GM12878 (cell line): Measurements from ENCODE around the gene SLIRP. TPM values are rescaled to one million over a fixed set of nuclear protein-coding genes. Genes with fewer than 3 reads are reported as not detected.

Experiments used
- ATAC-seq: fragments of 200-7000 bp; cut with Tn5 transposase; 3 replicates; pipeline ENCODE4 v1.9.1; 2020; ENCODE audit warnings: mild to moderate bottlenecking, moderate library complexity
- BruUV-seq: library from RNA; stranded (reverse); fragments of 400-500 nt; replicated peaks from 2 replicates; lab custom pipeline; 2021; lab: Mats Ljungman, UMichigan
- CTCF ChIA-PET: fragments of 300-600 bp; sonication (Branson Sonifier 250); formaldehyde crosslinking; extraction: SDS; loops from one replicate; lab custom pipeline; 2021; ENCODE audit warnings: inconsistent platforms; lab: Yijun Ruan, JAX
- POLR2A ChIA-PET: fragments of 350-600 bp; formaldehyde crosslinking; extraction: SDS; loops from one replicate; lab custom pipeline; 2021; ENCODE audit warnings: inconsistent platforms; lab: Charles Lee
- RAD21 ChIA-PET: fragments of 300-600 bp; sonication (Branson Sonifier 250); formaldehyde crosslinking; loops from one replicate; lab custom pipeline; 2023; ENCODE audit warnings: antibody characterized with exemption; ENCODE audit not compliant: unreplicated experiment; lab: Charles Lee
- SMC1A ChIA-PET: fragments of 300-600 bp; sonication (Branson Sonifier 250); formaldehyde crosslinking; loops from one replicate; lab custom pipeline; 2023; ENCODE audit not compliant: unreplicated experiment, uncharacterized antibody; lab: Charles Lee
- DNase-seq: peaks from one replicate; pipeline ENCODE4 v3.0.0-alpha.2; 2011; ENCODE audit warnings: low read depth, low spot score
- FAIRE-seq: peaks from 3 replicates; lab custom pipeline; 2011; peaks lifted over from hg19 to GRCh38; lab: Jason Lieb, UNC
- H2AFZ ChIP-seq: 2 replicates; pipeline ENCODE4 v1.6.0; 2011; ENCODE audit warnings: low read depth, low read length, control low read depth; ENCODE audit not compliant: control insufficient read depth
- H3K27ac ChIP-seq: 2 replicates; pipeline ENCODE4 v1.5.1; 2011; ENCODE audit warnings: control low read depth; ENCODE audit not compliant: control insufficient read depth, insufficient read depth
- H3K27me3 ChIP-seq, 2 experiments: replicated peaks in 1 of 2; 2 replicates each; pipeline versions ENCODE4 v1.6.0 to v1.6.1; 2011; ENCODE audit warnings: low read length in 1 of 2; ENCODE audit not compliant: control insufficient read depth in 2 of 2, insufficient read depth in 2 of 2
- H3K36me3 ChIP-seq, 2 experiments: 2 replicates each; pipeline ENCODE4 v1.5.1; 2011; ENCODE audit warnings: low read length in 1 of 2; ENCODE audit not compliant: control insufficient read depth in 2 of 2, insufficient read depth in 2 of 2
- H3K4me1 ChIP-seq: 2 replicates; pipeline ENCODE4 v1.6.1; 2011; ENCODE audit warnings: mild to moderate bottlenecking, low read length, moderate library complexity, mixed read lengths; ENCODE audit not compliant: control insufficient read depth, insufficient read depth
- H3K4me2 ChIP-seq: 2 replicates; pipeline ENCODE4 v1.6.0; 2011; ENCODE audit warnings: control low read depth; ENCODE audit not compliant: control insufficient read depth, insufficient read depth
- H3K4me3 ChIP-seq: fragments of 200-600 bp; sonication (generic); 2 replicates; pipeline ENCODE4 v1.5.1; 2016
- H3K79me2 ChIP-seq: 2 replicates; pipeline ENCODE4 v1.6.0; 2011; ENCODE audit warnings: low read length; ENCODE audit not compliant: control insufficient read depth, insufficient read depth
- H3K9ac ChIP-seq: 2 replicates; pipeline ENCODE4 v1.8.0; 2011; ENCODE audit warnings: low read length, control low read depth, mixed read lengths; ENCODE audit not compliant: control insufficient read depth, insufficient read depth
- H3K9me3 ChIP-seq: replicated peaks from 3 replicates; pipeline ENCODE4 v1.5.1; 2011; ENCODE audit warnings: mild to moderate bottlenecking, low read length; ENCODE audit not compliant: control insufficient read depth, insufficient read depth
- H4K20me1 ChIP-seq: 2 replicates; pipeline ENCODE4 v1.6.0; 2011; ENCODE audit not compliant: control insufficient read depth, insufficient read depth
- ASH2L ChIP-seq: fragments of 300-600, 200-600 bp; sonication (generic); IDR thresholded peaks from 2 replicates; pipeline ENCODE4 v1.6.1; 2017; ENCODE audit warnings: low read depth, mild to moderate bottlenecking, borderline replicate concordance
- BHLHE40 ChIP-seq, 2 experiments: fragments of 450-650 bp in 1 of 2; IDR thresholded peaks; 2 replicates each; pipeline ENCODE4 v1.6.1; 2011 to 2017; ENCODE audit warnings: low read depth in 2 of 2, borderline replicate concordance in 1 of 2, improper control_type of control experiment in 1 of 2, low read length in 1 of 2, mild to moderate bottlenecking in 1 of 2
- IKZF1 ChIP-seq: fragments of 450-650 bp; conservative IDR thresholded peaks from 2 replicates; pipeline ENCODE4 v1.6.1; 2017; ENCODE audit warnings: antibody characterized with exemption, mild to moderate bottlenecking
- NFIC ChIP-seq: IDR thresholded peaks from 2 replicates; pipeline ENCODE4 v1.6.1; 2012; ENCODE audit warnings: low read depth, mild to moderate bottlenecking, inconsistent platforms, low read length, moderate library complexity
- NRF1 ChIP-seq: conservative IDR thresholded peaks from 2 replicates; pipeline ENCODE4 v1.6.1; 2011; ENCODE audit warnings: mild to moderate bottlenecking, low read depth, low read length, improper control_type of control experiment
- POLR2AphosphoS2 ChIP-seq: IDR thresholded peaks from 2 replicates; pipeline ENCODE4 v1.6.1; 2011; ENCODE audit warnings: low read depth, mild to moderate bottlenecking, low read length, improper control_type of control experiment, moderate library complexity
- RB1 ChIP-seq: fragments of 450-650 bp; formaldehyde crosslinking; IDR thresholded peaks from 2 replicates; pipeline ENCODE4 v1.6.1; 2017; ENCODE audit warnings: mild to moderate bottlenecking, borderline replicate concordance
- SIN3A ChIP-seq: IDR thresholded peaks from 2 replicates; pipeline ENCODE4 v1.6.1; 2012; ENCODE audit warnings: low read depth, low read length, improper control_type of control experiment
- SIX5 ChIP-seq: IDR thresholded peaks from 2 replicates; pipeline ENCODE4 v1.6.1; 2011; ENCODE audit warnings: mild to moderate bottlenecking, low read depth, low read length, moderate library complexity; ENCODE audit not compliant: severe bottlenecking
- SREBF2 ChIP-seq: IDR thresholded peaks from 2 replicates; pipeline ENCODE4 v1.6.1; 2012; ENCODE audit warnings: mild to moderate bottlenecking, low read length
- YBX1 ChIP-seq: fragments of 450-650 bp; IDR thresholded peaks from 2 replicates; pipeline ENCODE4 v1.6.1; 2016; ENCODE audit warnings: antibody characterized with exemption
- ZNF24 ChIP-seq: fragments of 450-650 bp; IDR thresholded peaks from 2 replicates; pipeline ENCODE4 v1.6.1; 2017; ENCODE audit warnings: antibody characterized with exemption, mild to moderate bottlenecking
- ZNF274 ChIP-seq: IDR thresholded peaks from one replicate; pipeline ENCODE4 v1.8.0; 2011; ENCODE audit not compliant: insufficient read length, insufficient read depth
- in situ Hi-C: fragments of 300-500 bp; cut with MboI; formaldehyde crosslinking; loops from 9 replicates; pipeline ENCODE4 v1.14.3; 2018; ENCODE audit warnings: mixed read lengths
- intact Hi-C: fragments of 100-400 bp; cut with micrococcal nuclease; formaldehyde crosslinking; loops from one replicate; pipeline ENCODE4 v1.14.2; 2022; ENCODE audit not compliant: unreplicated experiment
- polyA plus RNA-seq, 11 experiments: library from polyadenylated mRNA; depleted of rRNA in 4 of 11; unstranded in 6 of 11; stranded (reverse) in 5 of 11; fragments of >200 nt; fragmentation: Nextera tagmentation in 4 of 11; fragmentation: Illumina TruSeq in 1 of 11; extraction: Ambion mirVana in 4 of 11; extraction: Trizol in 1 of 11; gene quantifications; 1 replicate in 1 of 11; 2 replicates in 10 of 11; pipeline versions ENCODE4 v1.2.1 to v1.2.3, GENCODE V29; 2011 to 2016; ENCODE audit warnings: inconsistent platforms in 2 of 11, missing spikeins in 2 of 11, low read depth in 1 of 11
- total RNA-seq, 4 experiments: library from RNA; depleted of rRNA in 3 of 4; stranded (reverse); fragments of >200 nt in 3 of 4; fragmentation: Illumina TruSeq in 1 of 4; extraction: Trizol in 1 of 4; gene quantifications; 2 replicates each; pipeline versions ENCODE4 v1.2.1 to v1.2.3, GENCODE V29; 2013 to 2021
- TF ChIP-seq, protein P1 (sequence below): fragments of 450-650 bp; IDR thresholded peaks from 2 replicates; pipeline ENCODE4 v1.6.1; 2018; ENCODE audit warnings: mild to moderate bottlenecking, low read depth, moderate library complexity; ENCODE audit not compliant: partially characterized antibody
- TF ChIP-seq, protein P2 (sequence below): IDR thresholded peaks from 2 replicates; pipeline ENCODE4 v1.6.1; 2012; ENCODE audit warnings: low read depth, low read length, improper control_type of control experiment
- TF ChIP-seq, protein P3 (sequence below): IDR thresholded peaks from 2 replicates; pipeline ENCODE4 v1.6.1; 2011; ENCODE audit warnings: mild to moderate bottlenecking, low read depth, low read length, moderate library complexity; ENCODE audit not compliant: insufficient replicate concordance

SLIRP gene
- total and polyA plus RNA-seq, 10 of the 15 experiments (the other 5 are each of a cell fraction or from before 2014, with no cell fraction given), result 196 to 1,510 (median 596) TPM

DNA sequence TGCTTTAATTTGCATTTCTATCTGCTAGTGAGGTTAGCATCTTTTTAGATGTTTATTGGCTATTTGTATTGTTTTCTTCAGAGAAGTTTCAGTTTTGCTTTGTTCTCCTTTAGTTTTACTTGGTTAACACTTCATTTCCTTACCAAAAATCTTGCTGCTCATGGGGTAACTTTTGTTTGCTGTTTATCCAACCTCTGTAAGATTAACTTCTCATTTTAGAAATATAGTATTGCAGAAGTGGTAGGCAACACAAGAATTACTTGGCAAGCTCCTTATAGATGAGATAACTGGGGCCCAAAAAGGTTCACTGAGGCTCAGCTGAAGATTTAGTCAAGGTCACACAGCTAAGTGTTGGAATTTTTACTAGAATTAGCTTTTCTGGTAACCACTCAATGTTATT lies 40.6 kb upstream of the SLIRP start:
- RAD21 ChIA-PET, result no interaction called here
- TF ChIP-seq, protein P1, sequence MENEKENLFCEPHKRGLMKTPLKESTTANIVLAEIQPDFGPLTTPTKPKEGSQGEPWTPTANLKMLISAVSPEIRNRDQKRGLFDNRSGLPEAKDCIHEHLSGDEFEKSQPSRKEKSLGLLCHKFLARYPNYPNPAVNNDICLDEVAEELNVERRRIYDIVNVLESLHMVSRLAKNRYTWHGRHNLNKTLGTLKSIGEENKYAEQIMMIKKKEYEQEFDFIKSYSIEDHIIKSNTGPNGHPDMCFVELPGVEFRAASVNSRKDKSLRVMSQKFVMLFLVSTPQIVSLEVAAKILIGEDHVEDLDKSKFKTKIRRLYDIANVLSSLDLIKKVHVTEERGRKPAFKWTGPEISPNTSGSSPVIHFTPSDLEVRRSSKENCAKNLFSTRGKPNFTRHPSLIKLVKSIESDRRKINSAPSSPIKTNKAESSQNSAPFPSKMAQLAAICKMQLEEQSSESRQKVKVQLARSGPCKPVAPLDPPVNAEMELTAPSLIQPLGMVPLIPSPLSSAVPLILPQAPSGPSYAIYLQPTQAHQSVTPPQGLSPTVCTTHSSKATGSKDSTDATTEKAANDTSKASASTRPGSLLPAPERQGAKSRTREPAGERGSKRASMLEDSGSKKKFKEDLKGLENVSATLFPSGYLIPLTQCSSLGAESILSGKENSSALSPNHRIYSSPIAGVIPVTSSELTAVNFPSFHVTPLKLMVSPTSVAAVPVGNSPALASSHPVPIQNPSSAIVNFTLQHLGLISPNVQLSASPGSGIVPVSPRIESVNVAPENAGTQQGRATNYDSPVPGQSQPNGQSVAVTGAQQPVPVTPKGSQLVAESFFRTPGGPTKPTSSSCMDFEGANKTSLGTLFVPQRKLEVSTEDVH, result no peak
- TF ChIP-seq IKZF1, result no peak
- no peak for TF ChIP-seq NRF1
- no peak for TF ChIP-seq YBX1
- TF ChIP-seq, all 136 proteins: peak for 0
- Histone ChIP-seq H2AFZ (no peak overlapping the region), H3K79me2 (no peaks in the 10 kb centered on the region), H3K9ac (no peak overlapping the region), H3K27me3 (no peaks in the 10 kb centered on the region), H3K27ac (no peak overlapping the region), H3K4me2 (no peak overlapping the region), H4K20me1 (no peaks in the 10 kb centered on the region), H3K4me3 (no peak overlapping the region), H3K9me3 (no peaks in the 10 kb centered on the region), H3K4me1 (no peaks in the 10 kb centered on the region), H3K36me3 (no peaks in the 10 kb centered on the region)
- POLR2A ChIA-PET, result no interaction called here
- CTCF ChIA-PET, result no interaction called here
- in situ Hi-C loops (loop anchor here (25.0 kb wide), 1 partner anchor 920 kb away; no protein-coding TSS in a partner anchor), intact Hi-C loops (no loop called here)
- no TSS peak for BruUV-seq
- SMC1A ChIA-PET, result interaction anchor here (0.6 to 0.7 kb wide), 2 partner anchors 26 to 121 kb away, joined by 3 read pairs; no protein-coding TSS in a partner anchor
- no peak for ATAC-seq
- no peak for DNase-seq
- no peak for FAIRE-seq

DNA sequence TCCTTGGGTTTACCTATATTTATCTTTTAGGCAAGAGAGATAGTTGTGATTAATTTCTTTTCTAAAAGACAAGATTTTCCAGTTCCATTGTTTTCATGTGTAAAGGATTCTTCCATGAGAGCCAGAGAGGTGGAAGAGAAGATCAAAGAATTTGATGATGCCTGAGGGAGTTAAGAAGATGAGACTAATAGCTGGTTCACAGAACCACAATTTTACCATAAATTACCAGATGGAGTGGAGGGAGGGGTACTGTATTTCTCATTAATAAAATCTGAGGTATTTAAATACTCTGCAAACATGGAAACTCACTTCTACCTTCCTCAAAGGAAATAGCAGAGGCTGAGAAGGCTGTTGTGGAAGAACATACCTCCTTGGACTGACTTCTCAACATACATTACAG lies 34.7 kb upstream of the SLIRP start:
- no peak overlapping the region for H3K4me3 ChIP-seq
- no TSS peak for BruUV-seq
- H3K36me3 ChIP-seq, result peaks cover 4 to 16% of the 10 kb centered on the region in 2 experiments
- no peaks in the 10 kb centered on the region for H4K20me1 ChIP-seq
- H3K4me1 ChIP-seq, result no peaks in the 10 kb centered on the region
- H2AFZ ChIP-seq, result no peak overlapping the region
- no peak overlapping the region for H3K4me2 ChIP-seq
- H3K79me2 ChIP-seq, result no peaks in the 10 kb centered on the region
- ChIA-PET CTCF (no interaction called here), SMC1A (no interaction called here), RAD21 (no interaction called here), POLR2A (no interaction called here)
- no peak for FAIRE-seq
- in situ Hi-C loops, result loop anchor here (25.0 kb wide), 1 partner anchor 914 kb away; no protein-coding TSS in a partner anchor
- H3K27me3 ChIP-seq, result no peaks in the 10 kb centered on the region
- H3K9me3 ChIP-seq, result no peaks in the 10 kb centered on the region
- no peak overlapping the region for H3K27ac ChIP-seq
- ATAC-seq, result no peak
- no peak overlapping the region for H3K9ac ChIP-seq
- DNase-seq, result no peak
- intact Hi-C loops, result no loop called here
- TF ChIP-seq ZNF274 (no peak), POLR2AphosphoS2 (no peak), SIN3A (no peak), SREBF2 (no peak), SIX5 (no peak), ZNF24 (no peak), ASH2L (no peak), BHLHE40 (IDR thresholded peaks at IDR 0.05; ENCODE audit: borderline replicate concordance in 1 of 2, low read depth in 2 of 2, low read length in 1 of 2) (no peak), NFIC (no peak), RB1 (no peak)
- TF ChIP-seq, protein P2, sequence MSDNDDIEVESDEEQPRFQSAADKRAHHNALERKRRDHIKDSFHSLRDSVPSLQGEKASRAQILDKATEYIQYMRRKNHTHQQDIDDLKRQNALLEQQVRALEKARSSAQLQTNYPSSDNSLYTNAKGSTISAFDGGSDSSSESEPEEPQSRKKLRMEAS, result no peak
- TF ChIP-seq, protein P3, sequence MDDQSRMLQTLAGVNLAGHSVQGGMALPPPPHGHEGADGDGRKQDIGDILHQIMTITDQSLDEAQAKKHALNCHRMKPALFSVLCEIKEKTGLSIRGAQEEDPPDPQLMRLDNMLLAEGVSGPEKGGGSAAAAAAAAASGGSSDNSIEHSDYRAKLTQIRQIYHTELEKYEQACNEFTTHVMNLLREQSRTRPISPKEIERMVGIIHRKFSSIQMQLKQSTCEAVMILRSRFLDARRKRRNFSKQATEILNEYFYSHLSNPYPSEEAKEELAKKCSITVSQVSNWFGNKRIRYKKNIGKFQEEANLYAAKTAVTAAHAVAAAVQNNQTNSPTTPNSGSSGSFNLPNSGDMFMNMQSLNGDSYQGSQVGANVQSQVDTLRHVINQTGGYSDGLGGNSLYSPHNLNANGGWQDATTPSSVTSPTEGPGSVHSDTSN, result no peak
